Sigmoid colon (tissue), 7 donors: ENCODE data around the gene CKAP4. TPM values are rescaled to one million over a fixed set of nuclear protein-coding genes. Genes with fewer than 3 reads are reported as not detected.
A peak's percentile ranks its signal among the peaks of the same experiment; 100 is the strongest.
"Not testable (repeated sequence)": the region's sequence is repeated elsewhere in the genome, so short reads cannot be mapped to it uniquely, and the experiment has no call there.

Source experiments
- DNase-seq: peaks from one replicate; pipeline ENCODE4 v3.0.0-alpha.2; 2019
- H3K27ac ChIP-seq, 4 donors: fragments of 200-600 bp; sonication (generic); one replicate each; pipeline ENCODE4 v1.5.1; 2016 to 2019; ENCODE audit warnings: mild to moderate bottlenecking in 1 of 4
- H3K27me3 ChIP-seq, 3 donors: fragments of 200-600 bp; sonication (generic); one replicate each; pipeline ENCODE4 v1.5.1; 2019; ENCODE audit warnings: mild to moderate bottlenecking in 1 of 3
- H3K36me3 ChIP-seq, 4 donors: fragments of 200-600 bp; sonication (generic); one replicate each; pipeline ENCODE4 v1.5.1; 2016 to 2019
- H3K4me1 ChIP-seq, 4 donors: fragments of 200-600 bp; sonication (generic); one replicate each; pipeline ENCODE4 v1.5.1; 2017 to 2019
- H3K4me3 ChIP-seq, 4 donors: fragments of 200-600 bp; sonication (generic); one replicate each; pipeline ENCODE4 v1.5.1; 2017 to 2019; ENCODE audit warnings: mild to moderate bottlenecking in 2 of 4, moderate library complexity in 1 of 4
- H3K9me3 ChIP-seq, 4 donors: fragments of 200-600 bp in 3 of 4; sonication (generic) in 3 of 4; one replicate each; pipeline versions ENCODE4 v1.5.1 to v1.6.1; 2013 to 2019
- CTCF ChIP-seq, 4 experiments: fragments of 450-650 bp in 3 of 4; fragments of 200-600 bp in 1 of 4; IDR thresholded peaks; one replicate each; pipeline ENCODE4 v1.5.1; 2016 to 2019; ENCODE audit warnings: antibody characterized with exemption in 4 of 4, mild to moderate bottlenecking in 3 of 4, moderate library complexity in 2 of 4
- EP300 ChIP-seq, 4 donors: sonication (generic); formaldehyde crosslinking; IDR thresholded peaks; one replicate each; pipeline ENCODE4 v1.6.1; 2017; ENCODE audit warnings: antibody characterized with exemption in 4 of 4
- POLR2A ChIP-seq, 2 donors: fragments of 450-650 bp; IDR thresholded peaks; one replicate each; pipeline ENCODE4 v1.6.1; 2016; ENCODE audit warnings: antibody characterized with exemption in 2 of 2, mild to moderate bottlenecking in 2 of 2, moderate library complexity in 2 of 2
- POLR2AphosphoS5 ChIP-seq, 4 donors: sonication (generic); formaldehyde crosslinking; IDR thresholded peaks; one replicate each; pipeline ENCODE4 v1.6.1; 2017; ENCODE audit warnings: antibody characterized with exemption in 4 of 4
- WGBS, 2 donors: extraction: QIAGEN DNeasy Blood & Tissue Kit; methylation state at CpG; one replicate each; pipeline ENCODE4 v1.1.7; 2013; 5-methylcytosine and 5-hydroxymethylcytosine counted together
- intact Hi-C: fragments of 100-400 bp; cut with DNase I; formaldehyde crosslinking; loops from one replicate; pipeline ENCODE4 v1.15.1; 2023
- polyA plus RNA-seq, 3 donors: library from polyadenylated mRNA; stranded (reverse); fragments of 200-250 nt; gene quantifications; one replicate each; pipeline ENCODE4 v1.2.3, GENCODE V29; 2013
- total RNA-seq, 4 donors: library from RNA; depleted of rRNA; stranded (reverse); fragments of >200 nt; gene quantifications; one replicate each; pipeline ENCODE4 v1.1.0, GENCODE V29; 2016
- donor health status: healthy with polysubstance abuse.
- donor health status: Bipolar disorder and iron deficiency.
- donor health status: healthy.

Gene CKAP4
- total and polyA plus RNA-seq, 7 donors, result 9.2 to 49.1 (median 23.5) TPM

GRCh38 chr12:106287364-106287763 is 39.5 kb upstream of the CKAP4 start:
- no peak for TF ChIP-seq CTCF (IDR thresholded peaks at IDR 0.05)
- TF ChIP-seq POLR2AphosphoS5 (IDR thresholded peaks at IDR 0.05), result no peak
- no peak overlapping the region for H3K4me3 ChIP-seq
- no peaks in the 10 kb centered on the region for H3K27me3 ChIP-seq
- no peaks in the 10 kb centered on the region for H3K36me3 ChIP-seq
- no peaks in the 10 kb centered on the region for H3K9me3 ChIP-seq
- DNase-seq, result no peak
- H3K4me1 ChIP-seq, result no peaks in the 10 kb centered on the region
- H3K27ac ChIP-seq, result no peak overlapping the region
- 82 to 83% methylated on average over 1 of the region's 1 CpG for WGBS, 2 donors
- intact Hi-C loops, result no loop called here

- DNase-seq, H3K9me3 ChIP-seq, H3K27me3 ChIP-seq, H3K27ac ChIP-seq, H3K36me3 ChIP-seq, H3K4me1 ChIP-seq, intact Hi-C loops, H3K4me3 ChIP-seq: not testable (repeated sequence)
- WGBS, 2 donors, result 60 to 82% methylated on average over 14 of the region's 14 CpGs
Observed at GRCh38 chr12:106286576-106287162, 38.8 kb upstream of the CKAP4 start.

- Histone ChIP-seq H3K36me3 (no peaks in the 10 kb centered on the region), H3K4me1 (no peaks in the 10 kb centered on the region)
- intact Hi-C loops, result no loop called here
Observed at GRCh38 chr12:106285982-106286381, 38.2 kb upstream of the CKAP4 start.

GRCh38 chr12:106284358-106285105 is 36.7 kb upstream of the CKAP4 start:
- no peak for TF ChIP-seq POLR2AphosphoS5 (IDR thresholded peaks at IDR 0.05)
- no peak for TF ChIP-seq CTCF (IDR thresholded peaks at IDR 0.05)
- TF ChIP-seq POLR2A (IDR thresholded peaks at IDR 0.05), result no peak
- TF ChIP-seq EP300 (IDR thresholded peaks at IDR 0.05), result no peak
- DNase-seq, result no peak
- Histone ChIP-seq H3K4me1 (no peaks in the 10 kb centered on the region), H3K27me3 (no peaks in the 10 kb centered on the region), H3K27ac (no peak overlapping the region), H3K36me3 (no peaks in the 10 kb centered on the region), H3K4me3 (no peak overlapping the region), H3K9me3 (no peaks in the 10 kb centered on the region)
- WGBS, 2 donors, result 57 to 67% methylated on average over 10 of the region's 10 CpGs
- intact Hi-C loops, result no loop called here

More at GRCh38 chr12:106285982-106286381, 38.2 kb upstream of the CKAP4 start:
- WGBS, 2 donors, result 78 to 85% methylated on average over 4 of the region's 4 CpGs
- no peak for DNase-seq
- Histone ChIP-seq H3K27ac (no peak overlapping the region), H3K27me3 (no peaks in the 10 kb centered on the region), H3K9me3 (no peaks in the 10 kb centered on the region), H3K4me3 (no peak overlapping the region)
- TF ChIP-seq CTCF (IDR thresholded peaks at IDR 0.05), result no peak

- WGBS, 2 donors, result 9 to 41% methylated on average over 7 of the region's 7 CpGs
- no peaks in the 10 kb centered on the region for H3K27me3 ChIP-seq
- H3K4me3 ChIP-seq, result no peak overlapping the region
- H3K27ac ChIP-seq, result no peak overlapping the region
- DNase-seq, result peak; percentile 67
- H3K4me1 ChIP-seq, result no peaks in the 10 kb centered on the region
- H3K36me3 ChIP-seq, result no peaks in the 10 kb centered on the region
- intact Hi-C loops, result loop anchor here (1.0 kb wide), 1 partner anchor 55 kb away; no protein-coding TSS in a partner anchor
- no peak for TF ChIP-seq POLR2A (IDR thresholded peaks at IDR 0.05)
- peak; percentile 44 to 61 (median 60) for TF ChIP-seq CTCF (IDR thresholded peaks at IDR 0.05)
- no peaks in the 10 kb centered on the region for H3K9me3 ChIP-seq
Observed at GRCh38 chr12:106282457-106283097, 34.8 kb upstream of the CKAP4 start.
